Type B pancreatic cell (in vitro differentiated cells): ENCODE measurements around the gene ZSWIM3. TPM values are rescaled to one million over a fixed set of nuclear protein-coding genes. Genes with fewer than 3 reads are reported as not detected.

Experiments used
- total RNA-seq: library from RNA; stranded (reverse); gene quantifications from 2 replicates; pipeline ENCODE4 v1.2.1, GENCODE V29; 2021; ENCODE audit warnings: low replicate concordance

Gene ZSWIM3
- total RNA-seq, 1 donor from 2014 or later, result 4.7 TPM

Other genes starting within 250 kb of the ZSWIM3 start
- gene WFDC10A, start 227.9 kb upstream of the ZSWIM3 start, total RNA-seq, result not detected in 2 replicates
- not detected in 2 replicates for gene WFDC9, start 226.3 kb upstream of the ZSWIM3 start, total RNA-seq
- gene WFDC11, start 187.4 kb upstream of the ZSWIM3 start, total RNA-seq, result not detected in 2 replicates
- not detected in 2 replicates for gene WFDC13, start 155.6 kb upstream of the ZSWIM3 start, total RNA-seq
- not detected in 2 replicates for gene WFDC10B, start 152.6 kb upstream of the ZSWIM3 start, total RNA-seq
- gene SPINT4, start 135.3 kb upstream of the ZSWIM3 start, total RNA-seq, result not detected in 2 replicates
- not detected in 2 replicates for gene WFDC3, start 65.7 kb upstream of the ZSWIM3 start, total RNA-seq
- gene DNTTIP1, start 65.7 kb upstream of the ZSWIM3 start, total RNA-seq, result 26.5 and 32.9 TPM in 2 replicates
- gene UBE2C, start 45.0 kb upstream of the ZSWIM3 start, total RNA-seq, result 46.4 and 136 TPM in 2 replicates
- 2.1 TPM in 1 of 2 replicates, not detected in the other for gene TNNC2, start 30.3 kb upstream of the ZSWIM3 start, total RNA-seq
- 12.2 and 16.4 TPM in 2 replicates for gene SNX21, start 23.8 kb upstream of the ZSWIM3 start, total RNA-seq
- gene ACOT8, start 222 bp upstream of the ZSWIM3 start, total RNA-seq, result 20.6 and 21.3 TPM in 2 replicates
- gene ZSWIM1, start 23.6 kb downstream of the ZSWIM3 start, total RNA-seq, result 17.1 and 17.3 TPM in 2 replicates
- 2.6 and 4.2 TPM in 2 replicates for gene SPATA25, start 30.0 kb downstream of the ZSWIM3 start, total RNA-seq
- gene NEURL2, start 33.6 kb downstream of the ZSWIM3 start, total RNA-seq, result 6.4 TPM in 2 replicates
- gene CTSA, start 33.7 kb downstream of the ZSWIM3 start, total RNA-seq, result 142 and 174 TPM in 2 replicates
- 40.7 and 96.5 TPM in 2 replicates for gene PLTP, start 54.5 kb downstream of the ZSWIM3 start, total RNA-seq
- gene PCIF1, start 77.1 kb downstream of the ZSWIM3 start, total RNA-seq, result 35.0 and 37.6 TPM in 2 replicates
- 19.9 and 23.6 TPM in 2 replicates for gene ZNF335, start 114.6 kb downstream of the ZSWIM3 start, total RNA-seq
- gene MMP9, start 151.3 kb downstream of the ZSWIM3 start, total RNA-seq, result 0.53 TPM in 1 of 2 replicates, not detected in the other
- gene SLC12A5, start 171.6 kb downstream of the ZSWIM3 start, total RNA-seq, result 3.1 and 5.1 TPM in 2 replicates
- 43.5 and 48.6 TPM in 2 replicates for gene NCOA5, start 232.3 kb downstream of the ZSWIM3 start, total RNA-seq